BLaER1 treated with 17β-estradiol and CSF1 and Interleukin-3, amounts not matched to agents 10 nM and 100 nM (cell line): ENCODE results near the gene RPL28.

Experiments
- H3K27ac ChIP-seq, 11 experiments: shearing (Covaris generic); formaldehyde crosslinking; 2 replicates each; pipeline ENCODE4 v1.8.1; 2022
- H3K27me3 ChIP-seq, 11 experiments: shearing (Covaris generic); formaldehyde crosslinking; 2 replicates each; pipeline ENCODE4 v1.8.1; 2022
- H3K36me3 ChIP-seq, 11 experiments: shearing (Covaris generic); formaldehyde crosslinking; 2 replicates each; pipeline ENCODE4 v1.8.1; 2022
- H3K4me1 ChIP-seq, 10 experiments: shearing (Covaris generic); formaldehyde crosslinking; 2 replicates each; pipeline ENCODE4 v1.8.1; 2022
- H3K4me2 ChIP-seq, 11 experiments: shearing (Covaris generic); formaldehyde crosslinking; 2 replicates each; pipeline ENCODE4 v1.8.1; 2022
- H3K4me3 ChIP-seq, 10 experiments: shearing (Covaris generic); formaldehyde crosslinking; 2 replicates each; pipeline ENCODE4 v1.8.1; 2022
- H3K9ac ChIP-seq, 11 experiments: shearing (Covaris generic); formaldehyde crosslinking; 2 replicates each; pipeline ENCODE4 v1.8.1; 2022
- H3K9me3 ChIP-seq, 11 experiments: shearing (Covaris generic); formaldehyde crosslinking; replicated peaks in 1 of 11; 2 replicates each; pipeline ENCODE4 v1.8.1; 2022
- H4K20me1 ChIP-seq, 11 experiments: shearing (Covaris generic); formaldehyde crosslinking; 2 replicates each; pipeline ENCODE4 v1.8.1; 2022
- Cebpa-rat ChIP-seq, 11 experiments: shearing (Covaris generic); IDR thresholded peaks; 2 replicates each; pipeline ENCODE4 v1.8.1; 2022

The RPL28 gene

DNA sequence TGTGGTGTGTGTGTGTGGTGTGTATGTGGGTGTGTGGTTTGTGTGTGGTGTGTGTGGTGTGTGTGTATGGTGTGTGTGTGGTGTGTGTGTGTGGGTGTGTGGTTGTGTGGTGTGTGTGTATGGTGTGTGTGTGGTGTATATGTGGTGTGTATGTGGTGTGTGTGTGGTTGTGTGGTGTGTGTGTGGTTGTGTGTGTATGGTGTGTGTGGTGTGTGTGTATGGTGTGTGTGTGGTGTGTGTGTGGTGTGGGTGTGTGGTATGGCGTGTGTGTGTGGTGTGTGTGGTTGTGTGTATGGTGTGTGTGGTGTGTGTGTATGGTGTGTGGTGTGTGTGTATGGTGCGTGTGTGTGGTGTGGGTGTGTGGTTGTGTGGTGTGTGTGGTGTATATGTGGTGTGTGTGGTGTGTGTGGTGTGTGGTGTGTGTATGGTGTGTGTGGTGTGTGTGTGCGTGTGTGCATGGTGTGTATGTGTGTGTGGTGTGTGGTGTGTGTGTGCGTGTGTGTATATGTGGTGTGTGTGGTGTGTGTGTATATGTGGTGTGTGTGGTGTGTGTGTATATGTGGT, 48.7 kb downstream of the RPL28 start:
- no peaks in the 10 kb centered on the region for H3K36me3 ChIP-seq
- H3K4me3 ChIP-seq = no peak overlapping the region
- H3K27ac ChIP-seq = no peak overlapping the region
- no peak for TF ChIP-seq Cebpa-rat (IDR thresholded peaks at IDR 0.05)
- no peaks in the 10 kb centered on the region; a peak in 1 of 20 replicates for H3K4me1 ChIP-seq
- H4K20me1 ChIP-seq = peaks cover 0 to 15% (median 0%) of the 10 kb centered on the region in 11 experiments; a peak in 4 of 22 replicates
- peaks cover 8 to 52% (median 17%) of the 10 kb centered on the region in 11 experiments; a peak in 21 of 22 replicates for H3K9me3 ChIP-seq
- peaks cover 22 to 49% (median 40%) of the 10 kb centered on the region in 11 experiments for H3K27me3 ChIP-seq
- no peak overlapping the region for H3K9ac ChIP-seq
- H3K4me2 ChIP-seq = no peak overlapping the region

DNA sequence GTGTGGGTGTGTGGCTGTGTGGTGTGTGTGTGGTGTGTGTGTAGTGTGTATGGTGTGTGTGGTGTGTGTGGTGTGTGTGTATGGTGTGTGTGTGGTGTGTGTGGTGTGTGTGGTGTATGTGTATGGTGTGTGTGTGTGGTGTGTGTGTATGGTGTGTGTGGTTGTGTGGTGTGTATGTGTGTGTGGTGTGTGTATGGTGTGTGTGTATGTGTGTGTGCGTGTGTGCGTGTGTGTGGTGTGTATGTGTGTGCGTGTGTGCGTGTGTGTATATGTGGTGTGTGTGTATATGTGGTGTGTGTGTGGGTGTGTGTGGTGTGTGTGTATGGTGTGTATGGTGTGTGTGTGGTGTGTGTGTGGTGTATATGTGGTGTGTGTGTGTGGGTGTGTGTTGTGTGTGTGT, 49.3 kb downstream of the RPL28 start:
- TF ChIP-seq Cebpa-rat (IDR thresholded peaks at IDR 0.05) = no peak
- no peaks in the 10 kb centered on the region for H3K36me3 ChIP-seq
- peaks cover 28 to 55% (median 46%) of the 10 kb centered on the region in 11 experiments for H3K27me3 ChIP-seq
- peaks cover 0 to 17% (median 0%) of the 10 kb centered on the region in 11 experiments; a peak in 4 of 22 replicates for H4K20me1 ChIP-seq
- H3K4me3 ChIP-seq = no peak overlapping the region
- H3K9ac ChIP-seq = no peak overlapping the region
- H3K4me2 ChIP-seq = no peak overlapping the region
- H3K4me1 ChIP-seq = peaks cover 0 to under 1% (median 0%) of the 10 kb centered on the region in 10 experiments; a peak in 2 of 20 replicates
- H3K9me3 ChIP-seq = peaks cover 8 to 50% (median 17%) of the 10 kb centered on the region in 11 experiments; a peak in 21 of 22 replicates
- no peak overlapping the region for H3K27ac ChIP-seq

DNA sequence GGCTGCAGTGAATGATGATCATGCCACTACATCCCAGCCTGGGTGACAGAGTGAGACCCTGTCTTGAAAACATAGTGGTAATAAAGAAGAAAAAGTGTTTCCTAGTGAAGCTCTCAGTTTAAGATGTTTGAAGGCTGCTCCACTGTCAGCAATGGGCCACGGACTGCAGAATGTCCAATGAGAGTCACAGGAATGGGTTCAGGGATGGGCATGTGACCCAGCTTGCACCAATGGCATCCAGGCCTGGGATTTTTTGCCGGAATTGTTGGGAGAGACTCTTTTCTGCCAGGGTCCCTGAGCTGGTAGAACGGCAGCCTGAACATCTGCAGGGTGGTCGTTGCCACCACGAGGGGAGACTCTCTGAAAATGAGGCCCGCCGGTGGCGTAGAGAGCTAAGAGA, 51.1 kb downstream of the RPL28 start:
- H3K36me3 ChIP-seq = no peaks in the 10 kb centered on the region
- TF ChIP-seq Cebpa-rat (IDR thresholded peaks at IDR 0.05) = no peak
- H3K27ac ChIP-seq = no peak overlapping the region
- H3K9ac ChIP-seq = no peak overlapping the region
- peaks cover 0 to 38% (median 5%) of the 10 kb centered on the region in 11 experiments; a peak in 12 of 22 replicates for H3K9me3 ChIP-seq
- H3K4me1 ChIP-seq = peaks cover 0 to 19% (median 15%) of the 10 kb centered on the region in 10 experiments; a peak in 15 of 20 replicates
- H3K4me2 ChIP-seq = no peak overlapping the region
- peaks cover 0 to 31% (median 4%) of the 10 kb centered on the region in 11 experiments; a peak in 9 of 22 replicates for H4K20me1 ChIP-seq
- no peak overlapping the region for H3K4me3 ChIP-seq
- peaks cover 46 to 73% (median 64%) of the 10 kb centered on the region in 11 experiments for H3K27me3 ChIP-seq

DNA sequence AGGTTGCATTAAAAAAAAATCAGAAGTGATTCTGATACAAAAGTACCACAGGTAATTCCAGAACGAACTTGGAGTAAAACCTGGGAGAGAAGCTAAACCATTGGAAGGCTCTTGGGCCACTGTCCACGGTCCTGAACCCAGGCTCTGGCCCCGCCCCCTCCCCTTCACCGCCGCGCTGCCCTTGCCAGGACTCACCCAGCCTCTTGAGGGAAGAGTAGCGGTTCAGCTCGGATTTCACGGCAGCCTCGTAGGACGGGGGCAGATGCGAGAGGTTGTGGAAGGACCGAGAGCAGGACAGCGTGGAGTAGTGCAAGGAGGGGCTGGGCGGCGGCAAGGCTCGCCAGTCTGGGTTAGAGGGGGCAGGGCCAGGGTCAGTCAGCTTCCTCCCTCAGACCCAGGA, 51.7 kb downstream of the RPL28 start:
- peak overlapping the region in 5 of 11 experiments; percentile 12 to 59 (median 15); a peak in 5 of 22 replicates for H3K4me2 ChIP-seq
- TF ChIP-seq Cebpa-rat (IDR thresholded peaks at IDR 0.05) = no peak

DNA sequence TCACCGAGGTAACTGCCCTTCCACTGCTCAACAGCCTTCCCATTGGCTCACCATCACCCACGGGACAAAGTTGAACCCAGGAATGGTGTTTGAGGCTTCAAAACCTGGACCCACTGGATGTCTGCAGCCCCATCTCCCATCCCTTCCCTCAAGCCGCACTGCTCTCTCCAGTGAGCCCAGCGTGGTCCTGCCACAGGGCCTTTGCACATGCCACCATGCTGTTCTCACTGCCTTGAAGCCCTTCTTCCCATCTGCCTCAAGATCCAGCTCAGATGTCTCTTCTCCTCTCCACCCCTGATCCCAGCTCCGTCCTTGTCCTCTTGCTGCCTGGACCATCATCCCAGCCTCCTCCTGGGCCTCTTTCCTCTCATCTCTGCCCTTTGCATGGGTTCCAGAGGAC, 53.3 kb downstream of the RPL28 start:
- H3K9ac ChIP-seq = no peak overlapping the region
- peaks cover 0 to 17% (median 0%) of the 10 kb centered on the region in 11 experiments; a peak in 4 of 22 replicates for H3K9me3 ChIP-seq
- peaks cover 68 to 96% (median 87%) of the 10 kb centered on the region in 11 experiments for H3K27me3 ChIP-seq
- H3K27ac ChIP-seq = no peak overlapping the region
- H3K4me3 ChIP-seq = no peak overlapping the region
- no peak overlapping the region for H3K4me2 ChIP-seq
- TF ChIP-seq Cebpa-rat (IDR thresholded peaks at IDR 0.05) = no peak
- no peaks in the 10 kb centered on the region for H3K36me3 ChIP-seq
- H3K4me1 ChIP-seq = peaks cover 0 to 22% (median 17%) of the 10 kb centered on the region in 10 experiments; a peak in 15 of 20 replicates
- H4K20me1 ChIP-seq = peaks cover 0 to 34% (median 4%) of the 10 kb centered on the region in 11 experiments; a peak in 9 of 22 replicates

More for the DNA sequence above, 51.7 kb downstream of the RPL28 start:
- Histone ChIP-seq H3K27ac (no peak overlapping the region), H3K9me3 (peaks cover 0 to 32% (median 5%) of the 10 kb centered on the region in 11 experiments; a peak in 9 of 22 replicates), H3K9ac (no peak overlapping the region), H3K4me1 (peaks cover 0 to 22% (median 17%) of the 10 kb centered on the region in 10 experiments; a peak in 15 of 20 replicates), H3K27me3 (peaks cover 52 to 79% (median 70%) of the 10 kb centered on the region in 11 experiments), H3K36me3 (no peaks in the 10 kb centered on the region), H3K4me3 (no peak overlapping the region), H4K20me1 (peaks cover 0 to 34% (median 4%) of the 10 kb centered on the region in 11 experiments; a peak in 9 of 22 replicates)

DNA sequence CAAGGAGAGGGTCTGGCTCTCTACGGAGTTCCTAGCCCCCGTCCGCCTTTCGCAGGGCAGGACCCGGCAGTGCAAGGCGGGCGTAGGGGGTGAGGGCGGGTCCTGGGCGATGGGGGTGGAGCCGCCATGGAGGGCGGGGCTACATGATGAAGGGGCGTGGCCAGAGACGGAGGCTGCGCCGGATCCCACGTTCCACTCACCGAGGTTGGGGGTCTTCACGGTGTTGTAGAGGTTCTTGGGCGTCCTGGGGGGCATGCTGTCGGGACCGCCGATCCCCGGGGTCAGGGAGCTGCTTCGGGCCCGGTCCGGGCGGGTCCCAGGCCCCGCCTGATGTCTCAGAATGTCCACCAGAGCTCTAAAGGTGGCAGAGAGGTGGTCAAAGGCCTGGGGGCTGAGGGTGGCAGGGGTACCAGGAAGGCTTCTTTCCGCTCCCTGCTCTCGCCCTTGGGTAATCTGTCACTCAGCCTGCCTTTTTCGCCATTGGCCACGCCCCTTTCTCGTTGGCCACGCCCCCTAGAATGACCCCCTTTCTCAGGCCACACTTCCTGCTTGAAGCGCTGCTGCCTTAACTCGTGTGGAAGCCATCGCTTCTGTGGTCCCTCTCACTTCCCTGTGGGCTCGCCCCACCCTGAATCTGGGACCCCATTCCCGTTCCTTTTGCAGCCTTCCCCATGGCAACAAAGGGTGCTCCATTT, 54.8 kb downstream of the RPL28 start:
- Histone ChIP-seq H3K4me3 (peak overlapping the region in 2 of 10 experiments; percentile 5; a peak in 2 of 20 replicates), H3K27me3 (peaks cover 83 to 100% (median 98%) of the 10 kb centered on the region in 11 experiments), H3K36me3 (no peaks in the 10 kb centered on the region), H3K9me3 (peaks cover 0 to 12% (median 0%) of the 10 kb centered on the region in 11 experiments; a peak in 1 of 22 replicates), H4K20me1 (peaks cover 0 to 44% (median 4%) of the 10 kb centered on the region in 11 experiments; a peak in 10 of 22 replicates), H3K27ac (no peak overlapping the region), H3K4me1 (peaks cover 0 to 22% (median 17%) of the 10 kb centered on the region in 10 experiments; a peak in 15 of 20 replicates), H3K9ac (no peak overlapping the region), H3K4me2 (peak overlapping the region in 7 of 11 experiments; percentile 5 to 80 (median 45); a peak in 13 of 22 replicates)
- TF ChIP-seq Cebpa-rat (IDR thresholded peaks at IDR 0.05) = no peak

DNA sequence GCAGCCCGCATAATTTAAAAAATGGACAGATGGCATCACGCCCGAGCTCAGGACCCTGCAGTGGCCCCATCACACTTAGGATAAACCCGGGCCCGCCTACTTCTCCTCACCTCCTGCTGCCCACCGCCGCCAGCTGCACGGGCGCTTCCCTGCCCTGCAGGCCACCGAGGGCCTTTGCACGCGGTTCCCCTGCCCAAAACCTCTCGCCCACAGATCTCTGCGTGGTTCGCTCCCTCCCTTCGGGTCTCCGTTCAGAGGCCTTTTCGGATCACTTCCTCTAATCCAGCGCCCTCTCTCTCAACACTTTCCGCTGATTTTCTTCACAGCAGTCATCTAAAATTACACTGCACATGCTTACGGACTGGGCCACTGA, 55.6 kb downstream of the RPL28 start:
- peak overlapping the region in 9 of 11 experiments; percentile 5 to 80 (median 38); a peak in 12 of 22 replicates for H3K4me2 ChIP-seq
- H3K36me3 ChIP-seq = no peaks in the 10 kb centered on the region
- peaks cover 0 to 22% (median 17%) of the 10 kb centered on the region in 10 experiments; a peak in 16 of 20 replicates for H3K4me1 ChIP-seq
- peaks cover 0 to 12% (median 0%) of the 10 kb centered on the region in 11 experiments; a peak in 1 of 22 replicates for H3K9me3 ChIP-seq
- H3K4me3 ChIP-seq = 0 out of 20 replicates have a peak overlapping the region, but pooled peaks of 2 of the 10 experiments have one; percentile 5
- no peak overlapping the region for H3K9ac ChIP-seq
- peaks cover 0 to 42% (median 4%) of the 10 kb centered on the region in 11 experiments; a peak in 10 of 22 replicates for H4K20me1 ChIP-seq
- H3K27ac ChIP-seq = no peak overlapping the region
- TF ChIP-seq Cebpa-rat (IDR thresholded peaks at IDR 0.05) = no peak
- H3K27me3 ChIP-seq = peaks cover 90 to 100% (median 99%) of the 10 kb centered on the region in 11 experiments

DNA sequence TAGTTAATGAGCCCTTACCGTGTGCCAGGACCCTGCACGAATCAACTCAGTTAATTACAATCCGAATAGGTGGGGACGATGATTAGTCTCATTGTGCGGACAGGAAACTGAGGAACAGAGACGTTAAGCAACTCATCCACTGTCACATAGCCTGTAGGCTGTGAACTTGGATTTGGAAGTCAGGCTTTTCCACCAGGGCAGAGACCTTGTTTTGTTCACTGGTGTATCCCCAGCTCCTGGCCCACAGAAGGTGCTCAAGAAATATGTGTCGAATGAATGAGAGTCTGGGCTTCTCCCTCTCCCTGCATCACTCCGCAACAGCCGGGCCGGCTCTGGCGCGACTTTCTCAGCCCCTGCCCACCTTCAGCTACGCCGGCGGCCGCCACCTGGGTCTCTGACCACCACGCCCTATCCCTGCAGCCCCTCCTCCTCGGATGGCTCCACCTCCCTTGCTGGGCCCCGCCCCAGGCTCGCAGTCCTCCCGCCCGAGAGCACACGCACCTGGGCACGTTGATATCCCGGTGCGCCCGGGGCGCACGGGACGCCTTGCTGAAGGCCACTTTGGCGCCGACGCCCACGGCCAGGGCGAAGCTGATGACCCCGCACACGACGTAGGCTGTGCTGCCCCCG, 56.1 kb downstream of the RPL28 start:
- Histone ChIP-seq H3K27ac (no peak overlapping the region), H4K20me1 (peaks cover 0 to 37% (median 2%) of the 10 kb centered on the region in 11 experiments; a peak in 10 of 22 replicates), H3K27me3 (peaks cover 91 to 100% (median 99%) of the 10 kb centered on the region in 11 experiments), H3K4me2 (peak overlapping the region in 6 of 11 experiments; percentile 18 to 80 (median 52); a peak in 10 of 22 replicates), H3K36me3 (no peaks in the 10 kb centered on the region), H3K4me3 (no peak overlapping the region; a peak in 1 of 20 replicates), H3K9ac (no peak overlapping the region), H3K4me1 (peaks cover 0 to 22% (median 17%) of the 10 kb centered on the region in 10 experiments; a peak in 16 of 20 replicates), H3K9me3 (peaks cover 0 to 12% (median 0%) of the 10 kb centered on the region in 11 experiments; a peak in 1 of 22 replicates)
- TF ChIP-seq Cebpa-rat (IDR thresholded peaks at IDR 0.05) = no peak
